ENCODE results near the gene DNAH6.

GRCh38 chr2:84494070-84494469 lies 22.2 kb upstream of the DNAH6 start:
- TF ChIP-seq CTCF (IDR thresholded peaks at IDR 0.05; ENCODE audit: insufficient read depth, low read length, poor library complexity, severe bottlenecking): no peak
- TF ChIP-seq EZH2phosphoT487 (conservative IDR thresholded peaks at IDR 0.05; ENCODE audit: low read length): no peak
